Measurements from ENCODE around the gene BACE1-AS.
A peak's percentile ranks its signal among the peaks of the same experiment; 100 is the strongest.
"Not testable (repeated sequence)": the region's sequence is repeated elsewhere in the genome, so short reads cannot be mapped to it uniquely, and the experiment has no call there.

Gene BACE1-AS

GRCh38 chr11:117290809-117291396 is at the start of gene BACE1-AS:
Gene BACE1-AS, plus strand, starts transcription at chr11:117291346.
- H3K27me3 Mint-ChIP-seq (ENCODE audit: low read depth), result no peaks in the 10 kb centered on the region
- H3K4me3 Mint-ChIP-seq, result no peak within 1 kb of the TSS
- no peaks in the 10 kb centered on the region for H3K9me3 Mint-ChIP-seq
- no peak within 1 kb of the TSS for H3K27ac Mint-ChIP-seq
- no peaks in the 10 kb centered on the region for H3K4me1 Mint-ChIP-seq (ENCODE audit: low read depth)
- H3K36me3 Mint-ChIP-seq (ENCODE audit: low read depth), result peaks cover 2% of the 10 kb centered on the region

- H3K4me3 Mint-ChIP-seq, result no peak overlapping the region
- H3K9me3 Mint-ChIP-seq, result no peaks in the 10 kb centered on the region
- peaks cover 24% of the 10 kb centered on the region for H3K36me3 Mint-ChIP-seq (ENCODE audit: low read depth)
- H3K27me3 Mint-ChIP-seq (ENCODE audit: low read depth), result no peaks in the 10 kb centered on the region
- no peaks in the 10 kb centered on the region for H3K4me1 Mint-ChIP-seq (ENCODE audit: low read depth)
- no peak overlapping the region for H3K27ac Mint-ChIP-seq
Measured at GRCh38 chr11:117248341-117248740, 42.8 kb upstream of the BACE1-AS start.

GRCh38 chr11:117249571-117249970 is 41.6 kb upstream of the BACE1-AS start:
- no peaks in the 10 kb centered on the region for H3K9me3 Mint-ChIP-seq
- H3K4me1 Mint-ChIP-seq (ENCODE audit: low read depth), result no peaks in the 10 kb centered on the region
- H3K27me3 Mint-ChIP-seq (ENCODE audit: low read depth), result no peaks in the 10 kb centered on the region
- peaks cover 22% of the 10 kb centered on the region for H3K36me3 Mint-ChIP-seq (ENCODE audit: low read depth)
- no peak overlapping the region for H3K27ac Mint-ChIP-seq
- H3K4me3 Mint-ChIP-seq, result no peak overlapping the region

GRCh38 chr11:117251506-117251905 is 39.6 kb upstream of the BACE1-AS start:
- peaks cover 19% of the 10 kb centered on the region for H3K36me3 Mint-ChIP-seq (ENCODE audit: low read depth)
- no peaks in the 10 kb centered on the region for H3K4me1 Mint-ChIP-seq (ENCODE audit: low read depth)
- H3K27ac Mint-ChIP-seq, result peak overlapping the region; percentile 19
- no peaks in the 10 kb centered on the region for H3K9me3 Mint-ChIP-seq
- no peak overlapping the region for H3K4me3 Mint-ChIP-seq
- H3K27me3 Mint-ChIP-seq (ENCODE audit: low read depth), result no peaks in the 10 kb centered on the region

- Mint-ChIP-seq H3K4me3 (no peak overlapping the region), H3K4me1 (ENCODE audit: low read depth) (no peaks in the 10 kb centered on the region), H3K9me3 (no peaks in the 10 kb centered on the region), H3K36me3 (ENCODE audit: low read depth) (peaks cover 5% of the 10 kb centered on the region), H3K27ac (no peak overlapping the region), H3K27me3 (ENCODE audit: low read depth) (no peaks in the 10 kb centered on the region)
Measured at GRCh38 chr11:117255966-117256365, 35.2 kb upstream of the BACE1-AS start.

GRCh38 chr11:117256573-117256972 is 34.6 kb upstream of the BACE1-AS start:
- Mint-ChIP-seq H3K9me3 (no peaks in the 10 kb centered on the region), H3K4me3 (no peak overlapping the region), H3K36me3 (ENCODE audit: low read depth) (peaks cover 4% of the 10 kb centered on the region), H3K27ac (no peak overlapping the region), H3K4me1 (ENCODE audit: low read depth) (no peaks in the 10 kb centered on the region), H3K27me3 (ENCODE audit: low read depth) (no peaks in the 10 kb centered on the region)

GRCh38 chr11:117258576-117258975 is 32.6 kb upstream of the BACE1-AS start:
- Mint-ChIP-seq H3K27ac (no peak overlapping the region), H3K9me3 (no peaks in the 10 kb centered on the region), H3K4me1 (ENCODE audit: low read depth) (no peaks in the 10 kb centered on the region), H3K27me3 (ENCODE audit: low read depth) (no peaks in the 10 kb centered on the region), H3K4me3 (no peak overlapping the region), H3K36me3 (ENCODE audit: low read depth) (peaks cover 7% of the 10 kb centered on the region)

GRCh38 chr11:117259417-117259816 is 31.7 kb upstream of the BACE1-AS start:
- H3K27me3 Mint-ChIP-seq (ENCODE audit: low read depth), result no peaks in the 10 kb centered on the region
- H3K4me3 Mint-ChIP-seq, result no peak overlapping the region
- H3K9me3 Mint-ChIP-seq, result no peaks in the 10 kb centered on the region
- H3K27ac Mint-ChIP-seq, result no peak overlapping the region
- no peaks in the 10 kb centered on the region for H3K4me1 Mint-ChIP-seq (ENCODE audit: low read depth)
- H3K36me3 Mint-ChIP-seq (ENCODE audit: low read depth), result peaks cover 7% of the 10 kb centered on the region

- not testable (repeated sequence) for H3K9me3 Mint-ChIP-seq; H3K4me1 Mint-ChIP-seq (ENCODE audit: low read depth); H3K4me3 Mint-ChIP-seq; H3K27ac Mint-ChIP-seq; H3K36me3 Mint-ChIP-seq (ENCODE audit: low read depth); H3K27me3 Mint-ChIP-seq (ENCODE audit: low read depth)
Measured at GRCh38 chr11:117264624-117265323, 26.4 kb upstream of the BACE1-AS start.

- Mint-ChIP-seq H3K27ac (no peak overlapping the region), H3K9me3 (no peaks in the 10 kb centered on the region), H3K4me3 (no peak overlapping the region), H3K4me1 (ENCODE audit: low read depth) (no peaks in the 10 kb centered on the region), H3K36me3 (ENCODE audit: low read depth) (peaks cover 7% of the 10 kb centered on the region), H3K27me3 (ENCODE audit: low read depth) (no peaks in the 10 kb centered on the region)
Measured at GRCh38 chr11:117265745-117266144, 25.4 kb upstream of the BACE1-AS start.

- peaks cover 9% of the 10 kb centered on the region for H3K36me3 Mint-ChIP-seq (ENCODE audit: low read depth)
Measured at GRCh38 chr11:117269856-117270255, 21.3 kb upstream of the BACE1-AS start.

GRCh38 chr11:117271208-117271607 is 19.9 kb upstream of the BACE1-AS start:
- Mint-ChIP-seq H3K4me1 (ENCODE audit: low read depth) (no peaks in the 10 kb centered on the region), H3K4me3 (no peak overlapping the region), H3K36me3 (ENCODE audit: low read depth) (peaks cover 13% of the 10 kb centered on the region), H3K27ac (no peak overlapping the region), H3K9me3 (no peaks in the 10 kb centered on the region), H3K27me3 (ENCODE audit: low read depth) (no peaks in the 10 kb centered on the region)

More at GRCh38 chr11:117269856-117270255, 21.3 kb upstream of the BACE1-AS start:
- Mint-ChIP-seq H3K4me3 (no peak overlapping the region), H3K4me1 (ENCODE audit: low read depth) (no peaks in the 10 kb centered on the region), H3K27ac (no peak overlapping the region), H3K27me3 (ENCODE audit: low read depth) (no peaks in the 10 kb centered on the region), H3K9me3 (no peaks in the 10 kb centered on the region)

GRCh38 chr11:117272175-117272574 is 19.0 kb upstream of the BACE1-AS start:
- H3K27ac Mint-ChIP-seq; H3K9me3 Mint-ChIP-seq; H3K27me3 Mint-ChIP-seq (ENCODE audit: low read depth); H3K4me3 Mint-ChIP-seq; H3K4me1 Mint-ChIP-seq (ENCODE audit: low read depth): not testable (repeated sequence)
- peaks cover 12% of the 10 kb centered on the region for H3K36me3 Mint-ChIP-seq (ENCODE audit: low read depth)

- Mint-ChIP-seq H3K36me3 (ENCODE audit: low read depth) (peaks cover 12% of the 10 kb centered on the region), H3K4me3 (no peak overlapping the region), H3K9me3 (no peaks in the 10 kb centered on the region), H3K4me1 (ENCODE audit: low read depth) (no peaks in the 10 kb centered on the region), H3K27ac (no peak overlapping the region), H3K27me3 (ENCODE audit: low read depth) (no peaks in the 10 kb centered on the region)
Measured at GRCh38 chr11:117273550-117274289, 17.4 kb upstream of the BACE1-AS start.

- Mint-ChIP-seq H3K4me3 (no peak overlapping the region), H3K36me3 (ENCODE audit: low read depth) (peaks cover 21% of the 10 kb centered on the region), H3K9me3 (no peaks in the 10 kb centered on the region), H3K4me1 (ENCODE audit: low read depth) (peaks cover 8% of the 10 kb centered on the region), H3K27me3 (ENCODE audit: low read depth) (no peaks in the 10 kb centered on the region), H3K27ac (no peak overlapping the region)
Measured at GRCh38 chr11:117278347-117278746, 12.8 kb upstream of the BACE1-AS start.

All from T-helper 1 cell treated with Interleukin-12 subunit alpha and Interleukin-12 subunit beta and Interleukin-4 antibody, amounts not matched to agents 30 μg/mL and 1 μg/mL, for 36 hours (primary cell).